GM18526 (cell line): Measurements from ENCODE around the gene MDN1.

ENCODE experiments used
- POLR2A ChIP-seq: IDR thresholded peaks from 3 replicates; pipeline ENCODE4 v1.6.1; 2011; ENCODE audit not compliant: insufficient read length; ENCODE audit errors: extremely low read depth

MDN1 gene

DNA sequence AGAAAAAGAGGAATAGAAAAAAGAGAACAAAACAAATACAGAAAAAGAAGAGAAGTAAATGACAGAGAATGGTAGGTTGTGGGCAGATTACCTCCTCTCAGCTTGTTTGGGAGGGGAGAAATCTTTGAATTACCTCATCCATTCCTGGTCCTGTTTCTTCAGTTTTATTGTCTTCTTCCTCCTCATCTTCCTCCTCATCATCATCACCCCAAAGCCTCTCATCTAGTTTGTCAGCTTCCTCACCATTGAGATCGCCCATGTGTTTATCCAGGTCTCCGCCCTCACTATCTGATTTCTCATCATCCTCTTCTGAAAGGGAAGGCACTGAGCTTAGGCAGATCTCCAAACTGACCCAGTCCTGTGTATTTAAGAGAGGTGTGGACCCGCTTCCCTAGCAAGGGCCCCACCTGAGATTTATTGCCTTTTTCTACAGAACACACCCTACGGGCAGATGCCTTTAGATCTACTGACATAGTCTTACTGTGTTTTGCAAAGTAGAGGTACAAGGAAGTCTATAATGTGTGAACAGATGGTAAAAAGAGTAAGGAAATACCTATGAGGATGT, 156.9 kb downstream of the MDN1 start:
- no peak for TF ChIP-seq POLR2A

DNA sequence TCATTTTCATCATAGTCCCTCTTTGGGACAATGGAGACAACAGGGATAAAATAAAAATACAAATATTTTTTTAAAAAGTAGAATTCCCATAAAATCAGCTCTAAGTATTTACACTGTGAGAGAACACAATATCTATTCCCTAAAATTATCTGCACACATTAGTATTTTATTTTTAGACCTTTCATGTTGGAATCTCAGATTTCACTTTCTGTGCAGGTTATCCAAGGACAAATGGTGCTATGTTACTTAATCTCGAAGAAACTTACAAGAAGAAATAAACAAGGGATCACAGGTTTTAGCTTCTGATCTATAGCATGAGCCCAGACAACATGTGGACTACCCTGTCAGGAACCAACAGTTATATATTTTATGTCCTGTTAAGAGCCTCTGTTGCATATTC, 158.0 kb downstream of the MDN1 start:
- TF ChIP-seq POLR2A = no peak

DNA sequence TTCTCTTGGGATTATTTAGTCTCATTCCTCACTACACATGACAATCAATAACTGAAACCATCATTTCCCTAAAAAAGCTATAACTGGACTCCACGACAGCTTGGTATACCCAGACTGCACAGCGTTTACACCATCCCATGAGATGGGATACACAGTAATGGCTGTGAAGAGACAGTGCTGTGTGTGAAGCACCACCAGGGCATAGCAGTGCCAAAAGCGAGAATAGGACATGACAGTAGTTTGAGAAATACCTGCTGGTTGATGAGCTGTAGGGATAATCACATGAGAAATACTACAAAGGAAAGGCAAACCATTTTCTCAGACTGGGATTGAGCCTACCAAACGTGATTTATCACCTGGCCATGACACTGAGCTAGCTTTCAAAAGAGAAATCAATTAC, 158.6 kb downstream of the MDN1 start:
- no peak for TF ChIP-seq POLR2A

DNA sequence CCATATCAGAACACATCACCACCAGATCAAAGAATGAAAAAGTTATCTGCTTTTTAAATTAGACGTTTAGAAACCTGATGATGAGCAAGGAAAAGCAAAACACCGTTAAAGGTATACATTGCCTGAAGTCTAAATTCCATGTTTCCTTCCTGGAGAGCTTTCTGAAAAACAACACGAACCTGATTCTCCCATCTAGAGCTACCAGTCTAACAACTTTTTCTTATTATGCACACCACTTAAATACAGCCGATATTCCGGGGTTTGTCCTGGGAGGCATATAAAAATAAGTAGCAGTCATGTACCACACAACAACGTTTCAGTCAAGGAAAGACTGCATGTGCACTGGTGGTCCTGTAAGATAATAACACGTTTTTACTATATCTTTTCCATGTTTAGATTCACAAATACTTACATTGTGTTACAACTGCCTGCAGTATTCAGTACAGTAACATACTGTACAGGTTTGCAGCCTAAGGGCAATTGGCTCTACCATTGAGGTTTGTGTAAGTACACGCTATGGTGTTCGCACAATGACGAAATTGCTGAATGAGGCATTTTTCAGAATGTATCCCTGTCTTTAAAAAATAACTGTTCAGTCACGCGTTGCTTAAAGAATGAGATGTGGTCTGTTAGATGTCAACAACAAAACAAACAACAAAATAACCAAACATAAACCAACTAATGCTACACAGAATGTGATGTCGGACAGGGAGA, 162.0 kb downstream of the MDN1 start:
- TF ChIP-seq POLR2A = no peak

DNA sequence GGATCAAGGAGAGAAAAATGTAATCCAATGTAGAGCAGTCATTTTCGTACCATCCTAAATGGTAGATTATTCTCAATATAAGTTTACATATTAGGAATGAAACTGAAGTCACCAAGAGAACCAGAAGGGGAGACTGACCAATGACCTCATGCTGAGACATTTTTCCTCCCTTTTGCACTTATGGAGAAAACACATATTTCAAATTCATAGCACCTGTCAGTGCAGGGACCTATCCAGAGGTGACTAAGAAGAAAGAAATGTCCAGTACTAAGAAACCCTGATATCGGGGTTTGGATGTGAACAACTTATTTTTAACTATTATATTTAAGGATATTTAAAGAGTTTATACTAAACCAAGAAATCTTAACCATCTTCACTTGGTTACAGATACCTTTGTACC, 164.5 kb downstream of the MDN1 start:
- TF ChIP-seq POLR2A = no peak

DNA sequence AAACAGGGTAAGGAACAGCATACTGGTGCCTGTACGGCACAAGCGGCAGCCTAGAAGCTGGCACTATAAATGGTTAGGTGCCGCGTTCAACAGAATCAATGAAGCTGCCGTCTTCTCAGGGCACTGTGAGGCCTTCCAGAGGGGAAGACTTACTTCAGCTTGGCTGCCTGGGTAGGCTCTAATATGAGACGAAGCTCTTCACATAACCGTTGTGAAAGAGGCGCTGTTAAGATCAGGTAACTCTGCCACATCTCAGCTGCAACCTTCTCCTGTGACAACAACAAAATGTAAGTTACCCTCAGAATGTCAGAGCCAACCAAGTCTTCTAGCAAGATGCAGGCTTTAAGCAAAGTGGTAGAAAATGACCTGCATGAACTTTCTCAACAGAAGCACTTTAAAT, 169.0 kb downstream of the MDN1 start:
- no peak for TF ChIP-seq POLR2A

DNA sequence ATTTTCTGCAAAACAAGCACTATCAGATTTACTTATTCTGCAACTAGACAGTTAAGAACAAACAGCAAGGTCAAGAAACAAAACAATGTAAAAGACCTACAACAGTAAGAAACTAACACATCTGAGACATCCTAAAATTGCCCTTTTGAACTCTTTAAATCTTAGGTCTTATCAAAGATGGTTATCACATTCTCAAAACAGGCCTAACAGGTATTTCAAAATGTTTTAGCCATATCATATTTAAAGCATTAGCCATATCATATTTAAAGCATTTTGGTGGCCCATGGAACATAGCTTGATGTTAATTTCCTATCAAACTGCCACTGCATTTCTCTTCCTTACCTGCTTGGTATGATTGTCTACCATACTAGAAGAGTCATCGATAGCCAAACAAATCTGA, 169.9 kb downstream of the MDN1 start:
- no peak for TF ChIP-seq POLR2A

DNA sequence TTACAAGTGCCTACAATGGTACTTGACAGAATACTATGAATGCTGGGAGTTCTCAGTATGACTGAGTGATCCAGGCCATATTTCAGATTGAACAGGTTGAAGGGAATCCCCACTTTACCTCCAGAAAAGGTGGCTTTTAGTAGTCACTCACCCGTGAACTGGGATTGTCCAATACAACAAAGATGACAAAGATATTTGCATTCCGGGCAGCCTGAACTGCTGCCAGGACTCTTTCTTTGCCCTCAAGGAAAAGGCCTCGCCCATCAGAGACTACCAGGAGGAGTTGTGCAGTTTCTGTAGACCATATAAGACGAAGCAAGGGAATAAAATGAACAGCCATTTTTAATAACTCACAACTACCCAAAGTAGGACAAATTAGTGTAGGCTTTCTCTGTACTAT, 174.7 kb downstream of the MDN1 start:
- no peak for TF ChIP-seq POLR2A

DNA sequence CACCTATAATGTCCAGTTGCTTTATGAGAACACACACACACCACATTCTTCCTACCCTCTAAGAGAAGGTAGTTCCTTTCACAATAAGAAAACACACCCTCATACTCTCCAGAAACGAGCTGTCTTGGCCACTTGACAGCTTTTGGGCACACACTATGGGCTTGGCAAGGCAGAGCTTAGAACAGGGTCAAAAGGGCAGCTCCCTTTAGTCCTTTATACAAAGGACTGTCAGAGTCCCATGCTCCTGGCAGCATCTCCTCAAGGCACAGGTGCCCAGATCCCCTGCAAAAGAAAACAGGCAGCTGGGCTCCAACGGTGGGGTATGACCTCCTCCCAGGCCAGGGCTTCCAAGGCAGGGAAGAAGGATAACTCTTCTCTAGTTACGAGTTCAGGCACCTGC, 176.2 kb downstream of the MDN1 start:
- TF ChIP-seq POLR2A = no peak

DNA sequence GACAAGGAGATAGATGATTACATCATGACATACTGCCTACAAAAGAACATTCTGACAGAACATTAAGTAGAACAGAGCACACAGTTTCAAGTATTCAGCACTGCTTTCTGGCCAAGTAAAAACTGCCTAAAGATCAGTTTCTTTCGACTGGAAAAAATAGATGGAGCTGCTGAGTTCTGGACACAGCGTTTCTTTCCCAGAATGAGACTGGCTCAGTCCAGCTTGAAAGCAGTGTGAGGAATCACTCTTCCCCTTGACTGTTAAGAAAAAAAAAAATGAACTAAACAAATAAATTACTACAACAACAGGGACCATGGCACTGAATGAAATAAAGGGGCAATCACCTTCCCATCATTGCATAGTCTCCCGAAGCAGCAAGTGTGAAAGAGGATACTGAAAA, 176.6 kb downstream of the MDN1 start:
- no peak for TF ChIP-seq POLR2A

DNA sequence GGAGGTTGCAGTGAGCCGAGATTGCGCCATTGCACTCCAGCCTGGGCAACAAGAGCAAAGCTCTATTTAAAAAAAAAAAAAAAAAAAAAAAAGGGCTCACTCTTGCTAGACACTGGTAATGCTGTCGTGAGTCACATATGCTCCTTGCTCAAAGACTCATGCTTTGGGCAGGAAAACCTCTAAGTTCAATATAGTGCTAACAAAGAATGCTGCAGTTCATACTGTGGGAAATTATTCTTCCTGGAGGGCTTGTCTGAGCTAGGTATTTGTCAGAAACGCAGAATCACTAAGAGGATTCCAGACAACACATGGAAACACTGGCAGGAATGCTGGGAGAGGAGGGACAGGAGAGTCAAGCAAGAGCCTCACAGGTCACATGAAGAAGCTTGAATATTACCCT, 178.8 kb downstream of the MDN1 start:
- TF ChIP-seq POLR2A = no peak

DNA sequence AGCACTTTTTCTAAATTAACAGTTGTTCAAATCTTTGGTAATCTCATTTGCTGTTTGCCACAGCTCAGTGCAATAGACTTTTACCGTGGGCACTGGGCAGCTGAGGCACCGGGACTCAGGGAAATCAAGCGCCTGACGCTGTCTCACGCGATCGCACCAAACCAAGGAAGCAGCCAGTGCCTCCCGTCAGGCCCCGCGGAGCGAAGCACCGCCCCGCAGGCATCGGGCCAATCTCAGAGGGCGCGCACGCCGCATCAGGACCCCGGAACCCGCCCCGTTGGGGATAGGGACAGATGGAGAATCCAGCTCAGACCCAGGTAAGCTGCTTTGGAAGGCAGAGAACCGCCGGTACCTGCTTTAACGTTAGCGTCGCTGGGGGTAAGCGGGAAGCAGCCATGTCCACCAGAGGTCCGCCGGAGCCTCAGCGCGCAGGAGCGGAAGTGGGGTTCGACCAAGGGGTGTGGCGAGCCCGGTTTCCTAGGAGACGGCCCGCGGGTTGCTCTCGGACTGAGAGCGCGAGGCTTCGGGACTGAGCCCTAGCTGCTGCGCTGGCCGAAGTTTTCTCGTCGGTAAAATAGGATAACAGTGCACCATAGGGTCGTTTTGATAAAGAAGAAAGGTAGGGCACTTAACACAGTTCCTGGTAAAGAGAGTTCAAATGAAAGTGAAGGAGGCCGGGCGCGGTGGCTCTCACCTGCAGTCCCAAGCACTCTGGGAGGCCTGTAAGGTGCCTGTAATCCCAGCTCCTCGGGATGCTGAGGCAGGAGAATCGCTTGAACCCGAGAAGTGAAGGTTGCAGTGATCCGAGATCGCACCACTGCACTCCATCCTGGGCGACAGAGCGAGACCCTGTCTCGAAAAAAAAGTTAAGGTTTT, 181.0 kb downstream of the MDN1 start, which contains the start of gene LYRM2:
Gene LYRM2, minus strand, starts transcription at position 428 of the 876 bp plus-strand sequence. Its CDS starts 31 bp downstream, at position 397.
- peak; percentile 88 for TF ChIP-seq POLR2A

DNA sequence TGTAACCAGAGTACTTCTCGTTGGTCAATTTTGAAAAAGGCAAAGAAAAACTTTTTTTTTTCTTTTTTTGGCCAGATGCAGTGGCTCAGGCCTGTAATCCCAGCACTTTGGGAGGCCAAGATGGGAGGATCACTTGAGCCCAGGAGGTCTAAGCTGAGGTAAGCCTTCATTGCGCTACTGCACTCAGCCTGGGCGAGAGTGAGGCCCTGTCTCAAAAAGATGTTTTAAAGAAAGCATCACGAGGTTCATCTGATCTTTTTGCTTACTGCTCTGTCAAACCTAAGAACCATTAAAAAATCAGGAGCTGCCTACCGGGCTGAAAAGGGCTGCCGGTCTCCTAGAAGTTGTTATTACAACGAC, 181.7 kb downstream of the MDN1 start:
- no peak for TF ChIP-seq POLR2A

DNA sequence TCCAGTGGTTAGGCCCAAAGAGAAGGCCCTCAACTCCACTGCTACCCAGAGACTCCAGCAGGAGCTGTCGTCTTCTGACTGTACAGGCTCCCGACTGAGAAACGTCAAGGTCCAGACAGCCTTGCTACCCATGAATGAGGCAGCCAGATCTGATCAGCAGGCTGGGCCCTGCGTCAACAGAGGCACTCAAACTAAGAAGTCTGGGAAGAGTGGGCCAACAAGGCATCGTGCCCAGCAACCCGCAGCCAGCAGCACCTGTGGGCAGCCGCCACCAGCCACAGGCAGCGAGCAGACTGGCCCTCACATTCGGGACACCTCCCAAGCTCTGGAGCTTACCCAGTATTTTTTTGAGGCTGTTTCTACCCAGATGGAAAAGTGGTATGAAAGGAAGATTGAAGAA, 189.1 kb downstream of the MDN1 start:
- no peak for TF ChIP-seq POLR2A

DNA sequence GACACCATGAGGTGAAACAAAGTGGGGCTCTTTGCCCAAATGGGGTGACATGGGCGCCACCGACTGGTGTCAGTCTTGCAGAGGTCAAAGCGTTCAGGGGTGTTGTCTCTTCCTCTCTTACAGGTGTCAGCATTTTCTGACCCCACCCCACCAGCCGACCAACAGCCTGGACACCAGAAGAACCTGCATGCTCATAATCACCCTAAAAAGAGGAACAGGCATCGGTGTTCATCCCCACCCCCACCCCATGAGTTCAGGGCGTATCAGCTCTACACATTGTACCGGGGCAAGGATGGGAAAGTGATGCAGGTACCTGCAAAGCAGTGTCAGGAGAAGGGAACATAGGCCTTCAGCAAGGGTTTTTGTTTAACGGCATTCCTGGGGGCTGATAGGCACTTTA, 195.8 kb downstream of the MDN1 start:
- TF ChIP-seq POLR2A = no peak

DNA sequence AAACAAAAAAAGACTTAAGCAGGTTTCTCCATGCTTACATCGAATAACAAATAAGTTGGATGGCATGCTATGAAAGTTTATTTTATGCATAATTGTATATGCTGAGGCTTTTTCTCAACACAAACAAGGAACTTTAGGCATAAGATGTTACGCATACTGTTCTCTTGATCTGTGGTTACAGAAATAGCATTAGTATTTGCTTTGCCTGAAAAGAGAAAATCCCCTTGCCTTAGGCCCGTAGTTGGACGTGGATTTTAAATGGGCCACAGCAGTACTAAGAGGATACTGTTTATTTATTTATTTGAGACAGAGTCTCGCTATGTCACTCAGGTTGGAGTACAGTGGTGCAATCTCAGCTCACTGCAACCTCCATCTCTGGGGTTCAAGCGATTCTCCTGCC, 200.0 kb downstream of the MDN1 start:
- TF ChIP-seq POLR2A = no peak
